Measurements from ENCODE around the gene SOX6. TPM values are rescaled to one million over a fixed set of nuclear protein-coding genes. Genes with fewer than 3 reads are reported as not detected.

Gene SOX6
- total RNA-seq, 2 experiments from 2014 or later: 0.21 TPM; not detected in 1

- Mint-ChIP-seq H3K4me3 (no peak overlapping the region), H3K4me1 (no peaks in the 10 kb centered on the region), H3K27me3 (no peaks in the 10 kb centered on the region), H3K27ac (no peak overlapping the region), H3K36me3 (no peaks in the 10 kb centered on the region), H3K9me3 (ENCODE audit: low read depth) (no peaks in the 10 kb centered on the region)
- ATAC-seq (no peak), DNase-seq (no peak)
- CTCF ChIA-PET: no interaction called here
Measured at GRCh38 chr11:16169956-16170847, 186.1 kb downstream of the SOX6 start.

GRCh38 chr11:16169541-16169940 is 186.8 kb downstream of the SOX6 start:
- ATAC-seq: no peak
- H3K27me3 Mint-ChIP-seq: no peaks in the 10 kb centered on the region
- H3K4me3 Mint-ChIP-seq: no peak overlapping the region
- CTCF ChIA-PET: no interaction called here
- H3K27ac Mint-ChIP-seq: no peak overlapping the region
- H3K4me1 Mint-ChIP-seq: no peaks in the 10 kb centered on the region
- no peak for DNase-seq
- no peaks in the 10 kb centered on the region for H3K36me3 Mint-ChIP-seq
- H3K9me3 Mint-ChIP-seq (ENCODE audit: low read depth): no peaks in the 10 kb centered on the region

- H3K36me3 Mint-ChIP-seq: no peaks in the 10 kb centered on the region
- ATAC-seq (no peak), DNase-seq (no peak)
- H3K27ac Mint-ChIP-seq: no peak overlapping the region
- no peaks in the 10 kb centered on the region for H3K9me3 Mint-ChIP-seq (ENCODE audit: low read depth)
- H3K4me3 Mint-ChIP-seq: no peak overlapping the region
- H3K27me3 Mint-ChIP-seq: no peaks in the 10 kb centered on the region
- CTCF ChIA-PET: no interaction called here
- H3K4me1 Mint-ChIP-seq: no peaks in the 10 kb centered on the region
Measured at GRCh38 chr11:16167706-16168487, 188.4 kb downstream of the SOX6 start.

DNA sequence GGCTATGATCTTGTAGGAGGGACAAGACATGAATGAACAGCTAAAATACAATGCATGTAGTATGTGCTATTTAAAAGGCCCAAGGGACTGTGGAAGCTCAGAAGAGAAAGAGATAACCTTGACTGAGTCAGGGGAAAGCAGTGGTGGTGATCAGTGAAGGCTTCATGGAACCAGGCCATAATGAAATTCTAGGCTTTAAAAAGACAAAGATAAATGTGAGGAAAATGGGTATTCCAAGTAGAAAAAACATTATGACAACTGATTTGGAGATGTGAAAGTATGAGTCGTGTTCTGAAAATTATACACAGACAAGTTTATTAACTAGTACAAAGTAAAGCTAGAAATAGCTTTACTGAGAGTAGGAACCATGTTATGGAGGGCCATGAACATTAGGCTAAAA is 189.8 kb downstream of the SOX6 start:
- H3K4me1 Mint-ChIP-seq: no peaks in the 10 kb centered on the region
- DNase-seq: no peak
- no peak overlapping the region for H3K27ac Mint-ChIP-seq
- H3K9me3 Mint-ChIP-seq (ENCODE audit: low read depth): no peaks in the 10 kb centered on the region
- no peak overlapping the region for H3K4me3 Mint-ChIP-seq
- no peak for ATAC-seq
- H3K27me3 Mint-ChIP-seq: no peaks in the 10 kb centered on the region
- no peaks in the 10 kb centered on the region for H3K36me3 Mint-ChIP-seq
- CTCF ChIA-PET: no interaction called here

GRCh38 chr11:16160146-16160545 is 196.2 kb downstream of the SOX6 start:
- Mint-ChIP-seq H3K4me1 (no peaks in the 10 kb centered on the region), H3K27me3 (no peaks in the 10 kb centered on the region), H3K4me3 (no peak overlapping the region), H3K27ac (no peak overlapping the region), H3K9me3 (ENCODE audit: low read depth) (no peaks in the 10 kb centered on the region), H3K36me3 (no peaks in the 10 kb centered on the region)
- CTCF ChIA-PET: no interaction called here
- ATAC-seq (no peak), DNase-seq (no peak)

DNA sequence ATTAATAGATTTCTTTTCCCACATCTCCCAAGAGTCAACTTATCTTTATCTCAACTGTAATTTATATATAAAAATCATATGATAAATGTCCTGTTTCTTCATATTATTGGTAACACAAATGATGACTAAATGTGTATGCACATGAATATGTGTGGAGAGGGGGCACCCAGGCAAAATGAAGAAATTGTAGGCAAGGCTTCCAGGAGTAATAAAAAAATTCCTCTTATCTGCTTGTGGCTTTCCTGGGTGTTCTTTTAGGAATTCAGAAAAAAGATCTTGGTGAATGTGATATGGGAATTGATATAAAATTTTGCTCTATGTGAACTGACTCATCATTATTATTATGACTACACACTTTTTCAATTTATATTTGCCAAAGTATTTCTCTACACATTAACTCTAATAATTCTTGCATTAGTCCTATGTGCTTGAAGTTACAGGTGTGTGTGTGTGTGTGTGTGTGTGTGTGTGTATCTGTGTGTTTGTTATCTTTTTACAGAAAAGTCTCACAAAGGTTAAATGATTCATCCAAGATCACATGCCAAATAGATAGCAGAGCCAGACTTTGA is 197.8 kb downstream of the SOX6 start:
- Mint-ChIP-seq H3K36me3 (no peaks in the 10 kb centered on the region), H3K27ac (no peak overlapping the region), H3K4me1 (no peaks in the 10 kb centered on the region), H3K9me3 (ENCODE audit: low read depth) (peaks cover 3% of the 10 kb centered on the region), H3K4me3 (no peak overlapping the region), H3K27me3 (no peaks in the 10 kb centered on the region)
- ATAC-seq: no peak
- no peak for DNase-seq
- CTCF ChIA-PET: no interaction called here

DNA sequence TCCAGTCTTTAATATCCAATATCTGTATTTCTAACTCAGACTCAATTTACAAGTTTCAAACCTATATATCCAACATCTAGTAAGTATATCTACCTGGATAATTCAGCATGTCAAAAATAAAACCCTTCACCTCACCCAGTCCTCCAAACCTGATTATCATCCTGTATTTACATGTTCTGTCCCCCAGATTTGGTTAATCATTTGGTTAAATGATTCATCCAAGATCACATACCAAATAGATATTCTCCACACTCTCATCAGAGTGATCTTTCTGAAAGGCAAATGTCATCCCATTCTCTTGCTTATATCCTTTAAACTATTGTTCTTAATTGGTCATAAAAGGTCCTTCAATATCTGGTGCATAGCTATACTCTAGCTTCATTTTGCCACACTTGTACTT is 199.0 kb downstream of the SOX6 start:
- DNase-seq: no peak
- ATAC-seq: no peak
- peaks cover 5% of the 10 kb centered on the region for H3K9me3 Mint-ChIP-seq (ENCODE audit: low read depth)

DNA sequence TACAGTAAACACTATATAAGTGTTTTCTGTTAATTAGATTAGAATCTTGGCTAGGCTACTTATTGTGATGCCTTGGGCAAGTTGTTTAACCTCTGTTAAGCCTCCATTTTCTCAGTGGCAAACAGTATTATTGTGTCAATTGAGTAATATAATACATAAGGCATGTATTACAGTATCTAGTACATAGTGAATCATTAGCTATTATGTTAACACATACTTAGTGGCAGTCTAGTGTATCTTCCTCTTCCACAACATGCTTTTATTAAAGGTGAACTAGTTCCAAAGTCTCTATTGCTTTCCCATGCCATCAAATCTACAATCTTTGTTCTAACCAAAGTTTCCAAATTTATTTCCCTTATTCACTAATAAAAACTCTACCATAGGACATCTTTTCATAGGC is 200.9 kb downstream of the SOX6 start:
- Mint-ChIP-seq H3K9me3 (ENCODE audit: low read depth) (peaks cover 5% of the 10 kb centered on the region), H3K36me3 (no peaks in the 10 kb centered on the region), H3K27me3 (no peaks in the 10 kb centered on the region), H3K4me3 (no peak overlapping the region), H3K27ac (no peak overlapping the region), H3K4me1 (no peaks in the 10 kb centered on the region)
- no peak for ATAC-seq
- no peak for DNase-seq
- CTCF ChIA-PET: no interaction called here

More for the DNA sequence above, 199.0 kb downstream of the SOX6 start:
- Mint-ChIP-seq H3K4me3 (no peak overlapping the region), H3K27me3 (no peaks in the 10 kb centered on the region), H3K27ac (no peak overlapping the region), H3K4me1 (no peaks in the 10 kb centered on the region), H3K36me3 (no peaks in the 10 kb centered on the region)
- CTCF ChIA-PET: no interaction called here

DNA sequence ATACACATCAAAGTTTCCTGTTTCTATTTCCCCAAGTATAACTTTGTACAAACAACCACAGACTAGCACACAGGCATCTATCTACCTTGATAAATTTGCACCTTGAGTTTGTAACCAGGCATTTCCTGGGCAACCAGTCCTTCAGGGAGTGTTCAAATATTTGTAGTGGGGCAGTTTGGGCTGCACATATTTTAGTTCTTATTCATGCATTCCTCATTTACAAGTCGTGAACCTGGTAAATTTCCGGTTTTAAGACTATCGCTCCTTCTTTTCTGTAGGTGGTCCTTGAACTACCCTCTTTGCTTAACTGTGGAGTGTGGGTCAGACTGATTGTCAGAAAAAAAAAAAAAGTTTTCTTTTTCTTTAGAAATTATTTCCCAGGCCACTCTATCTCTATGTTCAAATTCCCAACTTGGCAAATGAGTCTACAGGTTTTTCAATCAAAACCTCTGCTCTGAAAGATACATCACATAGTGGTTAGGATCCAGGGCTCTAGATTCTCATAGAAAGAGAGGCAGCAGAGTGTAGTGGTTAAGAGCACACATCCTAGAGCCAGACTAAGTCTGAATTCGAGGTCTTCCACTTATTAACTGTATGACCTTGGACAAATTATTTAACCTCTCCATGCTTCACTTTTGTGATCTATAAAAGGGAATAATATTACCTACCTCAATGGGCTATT is 201.5 kb downstream of the SOX6 start:
- ATAC-seq (no peak), DNase-seq (no peak)
- H3K4me1 Mint-ChIP-seq: no peaks in the 10 kb centered on the region
- H3K9me3 Mint-ChIP-seq (ENCODE audit: low read depth): peaks cover 5% of the 10 kb centered on the region
- H3K27me3 Mint-ChIP-seq: no peaks in the 10 kb centered on the region
- H3K27ac Mint-ChIP-seq: no peak overlapping the region
- H3K36me3 Mint-ChIP-seq: no peaks in the 10 kb centered on the region
- CTCF ChIA-PET: no interaction called here
- H3K4me3 Mint-ChIP-seq: no peak overlapping the region

GRCh38 chr11:16153951-16154350 is 202.4 kb downstream of the SOX6 start:
- Mint-ChIP-seq H3K4me3 (no peak overlapping the region), H3K27ac (no peak overlapping the region), H3K4me1 (no peaks in the 10 kb centered on the region), H3K27me3 (no peaks in the 10 kb centered on the region), H3K36me3 (no peaks in the 10 kb centered on the region), H3K9me3 (ENCODE audit: low read depth) (peaks cover 5% of the 10 kb centered on the region)
- no peak for ATAC-seq
- CTCF ChIA-PET: no interaction called here
- no peak for DNase-seq

GRCh38 chr11:16151138-16151537 is 205.2 kb downstream of the SOX6 start:
- no peak overlapping the region for H3K27ac Mint-ChIP-seq
- ATAC-seq (no peak), DNase-seq (no peak)
- H3K27me3 Mint-ChIP-seq: no peaks in the 10 kb centered on the region
- H3K4me1 Mint-ChIP-seq: no peaks in the 10 kb centered on the region
- H3K36me3 Mint-ChIP-seq: no peaks in the 10 kb centered on the region
- no peak overlapping the region for H3K4me3 Mint-ChIP-seq
- peaks cover 9% of the 10 kb centered on the region for H3K9me3 Mint-ChIP-seq (ENCODE audit: low read depth)
- CTCF ChIA-PET: no interaction called here

DNA sequence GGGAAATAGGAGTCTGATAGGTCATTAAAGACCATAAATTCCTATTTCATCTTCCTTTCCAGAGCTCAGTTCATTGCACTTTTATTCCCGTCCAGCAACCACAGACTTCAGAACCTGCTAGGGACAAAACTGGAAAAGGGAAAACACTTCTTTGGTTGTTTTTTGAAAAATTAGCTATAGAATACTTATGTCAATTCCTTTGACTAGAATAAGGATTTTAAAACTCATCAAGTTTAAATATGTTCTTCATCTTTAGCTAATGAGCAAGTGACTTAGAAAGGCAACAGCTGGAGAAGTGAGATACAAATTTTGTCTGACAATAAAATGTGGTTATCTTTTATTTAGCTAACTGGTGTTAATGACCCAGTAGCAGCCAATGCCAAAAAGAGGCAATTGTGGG is 206.9 kb downstream of the SOX6 start:
- H3K27ac Mint-ChIP-seq: no peak overlapping the region
- DNase-seq (no peak), ATAC-seq (no peak)
- CTCF ChIA-PET: no interaction called here
- H3K4me3 Mint-ChIP-seq: no peak overlapping the region
- no peaks in the 10 kb centered on the region for H3K36me3 Mint-ChIP-seq
- H3K27me3 Mint-ChIP-seq: no peaks in the 10 kb centered on the region
- H3K4me1 Mint-ChIP-seq: no peaks in the 10 kb centered on the region
- peaks cover 9% of the 10 kb centered on the region for H3K9me3 Mint-ChIP-seq (ENCODE audit: low read depth)

DNA sequence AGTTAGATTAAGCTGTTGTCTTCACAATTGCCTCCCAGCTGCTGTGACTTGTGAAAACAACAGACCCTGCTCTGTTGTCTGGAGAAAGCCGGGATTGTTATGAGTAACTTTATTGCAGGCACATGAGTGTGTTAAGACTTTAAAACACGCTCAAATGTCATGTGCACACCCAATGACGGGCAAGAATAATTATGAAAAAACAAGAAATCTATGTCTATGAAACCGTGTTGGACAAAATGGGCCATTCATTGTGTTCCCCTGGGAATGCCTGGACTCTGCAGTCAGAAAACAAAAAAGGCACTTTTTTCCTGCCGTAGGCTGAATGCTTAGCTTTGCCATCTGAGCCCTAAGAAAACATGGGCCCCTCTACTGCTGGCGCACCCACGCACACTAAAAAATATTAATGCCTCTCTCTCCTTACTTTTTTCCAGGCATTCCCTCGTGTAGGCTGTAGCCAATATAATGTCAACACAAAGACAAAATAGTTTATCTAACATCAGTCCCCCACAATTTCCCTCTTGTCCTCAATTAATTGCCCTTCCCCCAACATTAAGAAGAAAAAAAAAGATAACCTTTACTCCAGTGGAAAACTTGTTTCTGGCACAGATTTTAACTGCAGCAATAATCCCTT is 207.9 kb downstream of the SOX6 start:
- no peaks in the 10 kb centered on the region for H3K27me3 Mint-ChIP-seq
- CTCF ChIA-PET: no interaction called here
- ATAC-seq: no peak

More for the DNA sequence above, 207.9 kb downstream of the SOX6 start:
- H3K27ac Mint-ChIP-seq: no peak overlapping the region
- peaks cover 5% of the 10 kb centered on the region for H3K9me3 Mint-ChIP-seq (ENCODE audit: low read depth)
- no peaks in the 10 kb centered on the region for H3K36me3 Mint-ChIP-seq
- no peak for DNase-seq
- no peaks in the 10 kb centered on the region for H3K4me1 Mint-ChIP-seq
- no peak overlapping the region for H3K4me3 Mint-ChIP-seq

Measured in activated CD8-positive, alpha-beta memory T cell treated with anti-CD3 and anti-CD28 coated beads, Interleukin-2, amount 10 ng/mL, durations not matched to agents 7 days and 5 days (primary cell).